GM12878 (cell line): ENCODE results near the gene LBH. TPM values are rescaled to one million over a fixed set of nuclear protein-coding genes. Genes with fewer than 3 reads are reported as not detected.

Source experiments
- ATAC-seq: fragments of 200-7000 bp; cut with Tn5 transposase; 3 replicates; pipeline ENCODE4 v1.9.1; 2020; ENCODE audit warnings: mild to moderate bottlenecking, moderate library complexity
- BruUV-seq: library from RNA; stranded (reverse); fragments of 400-500 nt; replicated peaks from 2 replicates; lab custom pipeline; 2021; lab: Mats Ljungman, UMichigan
- CTCF ChIA-PET: fragments of 300-600 bp; sonication (Branson Sonifier 250); formaldehyde crosslinking; extraction: SDS; loops from one replicate; lab custom pipeline; 2021; ENCODE audit warnings: inconsistent platforms; lab: Yijun Ruan, JAX
- POLR2A ChIA-PET: fragments of 350-600 bp; formaldehyde crosslinking; extraction: SDS; loops from one replicate; lab custom pipeline; 2021; ENCODE audit warnings: inconsistent platforms; lab: Charles Lee
- RAD21 ChIA-PET: fragments of 300-600 bp; sonication (Branson Sonifier 250); formaldehyde crosslinking; loops from one replicate; lab custom pipeline; 2023; ENCODE audit warnings: antibody characterized with exemption; ENCODE audit not compliant: unreplicated experiment; lab: Charles Lee
- SMC1A ChIA-PET: fragments of 300-600 bp; sonication (Branson Sonifier 250); formaldehyde crosslinking; loops from one replicate; lab custom pipeline; 2023; ENCODE audit not compliant: unreplicated experiment, uncharacterized antibody; lab: Charles Lee
- DNase-seq: peaks from one replicate; pipeline ENCODE4 v3.0.0-alpha.2; 2011; ENCODE audit warnings: low read depth, low spot score
- FAIRE-seq: peaks from 3 replicates; lab custom pipeline; 2011; peaks lifted over from hg19 to GRCh38; lab: Jason Lieb, UNC
- H2AFZ ChIP-seq: 2 replicates; pipeline ENCODE4 v1.6.0; 2011; ENCODE audit warnings: low read depth, low read length, control low read depth; ENCODE audit not compliant: control insufficient read depth
- H3K27ac ChIP-seq: 2 replicates; pipeline ENCODE4 v1.5.1; 2011; ENCODE audit warnings: control low read depth; ENCODE audit not compliant: control insufficient read depth, insufficient read depth
- H3K27me3 ChIP-seq, 2 experiments: replicated peaks in 1 of 2; 2 replicates each; pipeline versions ENCODE4 v1.6.0 to v1.6.1; 2011; ENCODE audit warnings: low read length in 1 of 2; ENCODE audit not compliant: control insufficient read depth in 2 of 2, insufficient read depth in 2 of 2
- H3K36me3 ChIP-seq, 2 experiments: 2 replicates each; pipeline ENCODE4 v1.5.1; 2011; ENCODE audit warnings: low read length in 1 of 2; ENCODE audit not compliant: control insufficient read depth in 2 of 2, insufficient read depth in 2 of 2
- H3K4me1 ChIP-seq: 2 replicates; pipeline ENCODE4 v1.6.1; 2011; ENCODE audit warnings: mild to moderate bottlenecking, low read length, moderate library complexity, mixed read lengths; ENCODE audit not compliant: control insufficient read depth, insufficient read depth
- H3K4me2 ChIP-seq: 2 replicates; pipeline ENCODE4 v1.6.0; 2011; ENCODE audit warnings: control low read depth; ENCODE audit not compliant: control insufficient read depth, insufficient read depth
- H3K4me3 ChIP-seq: fragments of 200-600 bp; sonication (generic); 2 replicates; pipeline ENCODE4 v1.5.1; 2016
- H3K79me2 ChIP-seq: 2 replicates; pipeline ENCODE4 v1.6.0; 2011; ENCODE audit warnings: low read length; ENCODE audit not compliant: control insufficient read depth, insufficient read depth
- H3K9ac ChIP-seq: 2 replicates; pipeline ENCODE4 v1.8.0; 2011; ENCODE audit warnings: low read length, control low read depth, mixed read lengths; ENCODE audit not compliant: control insufficient read depth, insufficient read depth
- H3K9me3 ChIP-seq: replicated peaks from 3 replicates; pipeline ENCODE4 v1.5.1; 2011; ENCODE audit warnings: mild to moderate bottlenecking, low read length; ENCODE audit not compliant: control insufficient read depth, insufficient read depth
- H4K20me1 ChIP-seq: 2 replicates; pipeline ENCODE4 v1.6.0; 2011; ENCODE audit not compliant: control insufficient read depth, insufficient read depth
- KLF5 ChIP-seq: fragments of 450-650 bp; IDR thresholded peaks from 2 replicates; pipeline ENCODE4 v1.6.1; 2014; ENCODE audit warnings: mild to moderate bottlenecking; ENCODE audit not compliant: partially characterized antibody
- LARP7 ChIP-seq: fragments of 450-650 bp; IDR thresholded peaks from 2 replicates; pipeline ENCODE4 v1.6.1; 2017; ENCODE audit warnings: mild to moderate bottlenecking
- NFXL1 ChIP-seq: fragments of 450-650 bp; IDR thresholded peaks from 2 replicates; pipeline ENCODE4 v1.6.1; 2017; ENCODE audit warnings: antibody characterized with exemption, mild to moderate bottlenecking, borderline replicate concordance
- NRF1 ChIP-seq: conservative IDR thresholded peaks from 2 replicates; pipeline ENCODE4 v1.6.1; 2011; ENCODE audit warnings: mild to moderate bottlenecking, low read depth, low read length, improper control_type of control experiment
- PAX5 ChIP-seq: IDR thresholded peaks from 2 replicates; pipeline ENCODE4 v1.6.1; 2011; ENCODE audit warnings: low read depth, low read length, borderline replicate concordance
- RCOR1 ChIP-seq: conservative IDR thresholded peaks from 2 replicates; pipeline ENCODE4 v1.6.1; 2012; ENCODE audit warnings: low read depth, low read length, improper control_type of control experiment
- YY1 ChIP-seq: IDR thresholded peaks from 2 replicates; pipeline ENCODE4 v1.6.1; 2011; ENCODE audit warnings: low read depth, mild to moderate bottlenecking, low read length
- ZBTB11 ChIP-seq: fragments of 450-650 bp; formaldehyde crosslinking; IDR thresholded peaks from 2 replicates; pipeline ENCODE4 v1.5.0; 2022; ENCODE audit warnings: mild to moderate bottlenecking, missing genetic modification characterization
- ZNF274 ChIP-seq: IDR thresholded peaks from one replicate; pipeline ENCODE4 v1.8.0; 2011; ENCODE audit not compliant: insufficient read length, insufficient read depth
- WGBS: methylation state at CpG from one replicate; pipeline ENCODE4 v1.1.6; 2016; ENCODE audit warnings: low lambda C conversion rate; ENCODE audit not compliant: insufficient replicate concordance, insufficient coverage; ENCODE audit errors: missing lambda C conversion rate; 5-methylcytosine and 5-hydroxymethylcytosine counted together
- in situ Hi-C: fragments of 300-500 bp; cut with MboI; formaldehyde crosslinking; loops from 9 replicates; pipeline ENCODE4 v1.14.3; 2018; ENCODE audit warnings: mixed read lengths
- intact Hi-C: fragments of 100-400 bp; cut with micrococcal nuclease; formaldehyde crosslinking; loops from one replicate; pipeline ENCODE4 v1.14.2; 2022; ENCODE audit not compliant: unreplicated experiment
- polyA plus RNA-seq, 11 experiments: library from polyadenylated mRNA; depleted of rRNA in 4 of 11; unstranded in 6 of 11; stranded (reverse) in 5 of 11; fragments of >200 nt; fragmentation: Nextera tagmentation in 4 of 11; fragmentation: Illumina TruSeq in 1 of 11; extraction: Ambion mirVana in 4 of 11; extraction: Trizol in 1 of 11; gene quantifications; 1 replicate in 1 of 11; 2 replicates in 10 of 11; pipeline versions ENCODE4 v1.2.1 to v1.2.3, GENCODE V29; 2011 to 2016; ENCODE audit warnings: inconsistent platforms in 2 of 11, missing spikeins in 2 of 11, low read depth in 1 of 11
- total RNA-seq, 4 experiments: library from RNA; depleted of rRNA in 3 of 4; stranded (reverse); fragments of >200 nt in 3 of 4; fragmentation: Illumina TruSeq in 1 of 4; extraction: Trizol in 1 of 4; gene quantifications; 2 replicates each; pipeline versions ENCODE4 v1.2.1 to v1.2.3, GENCODE V29; 2013 to 2021

Gene LBH
- total and polyA plus RNA-seq, 10 of the 15 experiments (the other 5 are each of a cell fraction or from before 2014, with no cell fraction given) = 9.3 to 133 (median 34.1) TPM

- TF ChIP-seq NFXL1 = no peak
- TF ChIP-seq NRF1 = no peak
- TF ChIP-seq ZNF274 = no peak
Observed at GRCh38 chr2:30217644-30218337, 13.5 kb upstream of the LBH start (continued).

GRCh38 chr2:30218338-30218713 is 13.0 kb upstream of the LBH start:
- FAIRE-seq (no peak), DNase-seq (no peak), ATAC-seq (no peak)
- ChIA-PET CTCF (interaction anchor here (1.1 to 3.7 kb wide), 9 partner anchors 10 to 493 kb away, joined by 3 to 40 read pairs (median 17); no protein-coding TSS in a partner anchor), POLR2A (interaction anchor here (0.8 to 3.3 kb wide), 3 partner anchors 9 to 12 kb away, joined by 3 to 25 read pairs (median 3); partner anchors contain the start of gene LBH), RAD21 (interaction anchor here (0.6 to 3.7 kb wide), 8 partner anchors 8 to 286 kb away, joined by 3 to 49 read pairs (median 10); partner anchors contain the start of gene LBH), SMC1A (interaction anchor here (0.7 to 25.4 kb wide), 14 partner anchors 9 to 489 kb away, joined by 3 to 444 read pairs (median 3); no protein-coding TSS in a partner anchor)
- Histone ChIP-seq H3K9me3 (no peaks in the 10 kb centered on the region), H3K4me1 (peaks cover 14% of the 10 kb centered on the region), H3K27ac (no peak overlapping the region), H3K36me3 (no peaks in the 10 kb centered on the region), H3K79me2 (no peaks in the 10 kb centered on the region), H2AFZ (no peak overlapping the region), H3K4me3 (no peak overlapping the region), H3K9ac (no peak overlapping the region), H4K20me1 (no peaks in the 10 kb centered on the region), H3K27me3 (no peaks in the 10 kb centered on the region), H3K4me2 (no peak overlapping the region)
- intact Hi-C loops = no loop called here
- in situ Hi-C loops = no loop called here
- BruUV-seq = no TSS peak
- WGBS = 64% methylated on average over 6 of the region's 6 CpGs
- no peak for TF ChIP-seq ZBTB11 (CRISPR knock-in tag)
- TF ChIP-seq YY1 = no peak
- TF ChIP-seq LARP7 = no peak
- TF ChIP-seq KLF5 = no peak
- TF ChIP-seq PAX5 = no peak
- TF ChIP-seq RCOR1 = no peak
